Memory B cell (primary cell): Measurements from ENCODE around the gene CCL8.

ENCODE experiments used
- ATAC-seq: fragments of 150-1000 bp; cut with Tn5 transposase; 2 replicates; pipeline ENCODE4 v1.10.0; 2021; ENCODE audit warnings: low read depth, mild to moderate bottlenecking, moderate library complexity
- DNase-seq, 2 donors: peaks; one replicate each; pipeline ENCODE4 v3.0.0; 2022; ENCODE audit warnings: low spot score in 2 of 2
- H3K27ac Mint-ChIP-seq: one replicate; pipeline ENCODE4 v1.8.0; 2022; ENCODE audit warnings: mild to moderate bottlenecking, moderate library complexity, mixed read lengths
- H3K27me3 Mint-ChIP-seq: one replicate; pipeline ENCODE4 v1.8.0; 2022; ENCODE audit warnings: mixed read lengths
- H3K36me3 Mint-ChIP-seq: one replicate; pipeline ENCODE4 v1.8.0; 2022; ENCODE audit warnings: mild to moderate bottlenecking, mixed read lengths
- H3K4me1 Mint-ChIP-seq: one replicate; pipeline ENCODE4 v1.8.0; 2022; ENCODE audit warnings: mixed read lengths
- H3K4me3 Mint-ChIP-seq: one replicate; pipeline ENCODE4 v1.8.0; 2022; ENCODE audit warnings: mild to moderate bottlenecking, moderate library complexity, mixed read lengths
- H3K9me3 Mint-ChIP-seq: one replicate; pipeline ENCODE4 v1.8.0; 2022; ENCODE audit warnings: mixed read lengths

CCL8 gene

GRCh38 chr17:34366529-34367107 lies 47.4 kb downstream of the CCL8 start:
- H3K9me3 Mint-ChIP-seq = no peaks in the 10 kb centered on the region
- peaks cover 19% of the 10 kb centered on the region for H3K4me1 Mint-ChIP-seq
- no peak overlapping the region for H3K4me3 Mint-ChIP-seq
- no peak overlapping the region for H3K27ac Mint-ChIP-seq
- DNase-seq (no peak), ATAC-seq (no peak)
- H3K27me3 Mint-ChIP-seq = peaks cover 13% of the 10 kb centered on the region
- H3K36me3 Mint-ChIP-seq = no peaks in the 10 kb centered on the region

GRCh38 chr17:34367486-34368195 lies 48.4 kb downstream of the CCL8 start:
- no peaks in the 10 kb centered on the region for H3K36me3 Mint-ChIP-seq
- H3K27ac Mint-ChIP-seq = no peak overlapping the region
- no peak overlapping the region for H3K4me3 Mint-ChIP-seq
- ATAC-seq (no peak), DNase-seq (no peak)
- H3K9me3 Mint-ChIP-seq = no peaks in the 10 kb centered on the region
- peaks cover 20% of the 10 kb centered on the region for H3K4me1 Mint-ChIP-seq
- peaks cover 11% of the 10 kb centered on the region for H3K27me3 Mint-ChIP-seq

GRCh38 chr17:34368196-34368945 lies 49.1 kb downstream of the CCL8 start:
- Mint-ChIP-seq H3K36me3 (no peaks in the 10 kb centered on the region), H3K4me1 (peaks cover 22% of the 10 kb centered on the region), H3K27ac (no peak overlapping the region)

DNA sequence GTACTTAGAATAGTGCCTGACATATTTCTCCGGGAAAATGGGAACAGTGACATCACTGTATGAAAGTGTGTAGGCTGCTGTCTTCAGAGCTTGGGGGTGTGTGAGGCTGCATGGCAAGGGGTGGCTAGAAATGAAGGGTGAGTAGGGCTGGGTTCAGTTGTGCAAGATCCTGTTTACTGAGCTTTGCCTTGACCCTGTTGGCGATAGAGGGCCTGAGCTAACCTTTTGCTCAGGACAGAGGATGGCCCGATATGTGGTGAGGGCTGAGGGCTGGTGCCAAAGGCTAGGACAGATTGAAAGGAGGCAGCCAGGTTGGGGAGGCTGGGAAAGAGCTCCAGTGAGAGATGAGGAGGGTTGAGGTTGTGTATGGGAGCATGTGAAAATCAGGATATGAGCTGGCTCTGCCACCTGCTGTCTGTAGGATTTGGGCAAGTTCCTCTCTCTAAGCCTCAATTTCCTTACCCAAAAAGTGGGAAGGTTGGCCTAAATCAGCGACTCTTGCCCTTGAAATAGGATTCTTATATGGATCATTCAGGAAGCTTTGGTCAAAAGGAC lies 49.8 kb downstream of the CCL8 start:
- ATAC-seq = no peak
- peaks cover 22% of the 10 kb centered on the region for H3K4me1 Mint-ChIP-seq

More at GRCh38 chr17:34368196-34368945, 49.1 kb downstream of the CCL8 start:
- no peak overlapping the region for H3K4me3 Mint-ChIP-seq
- ATAC-seq (no peak), DNase-seq (no peak)
- peaks cover 7% of the 10 kb centered on the region for H3K27me3 Mint-ChIP-seq
- no peaks in the 10 kb centered on the region for H3K9me3 Mint-ChIP-seq

GRCh38 chr17:34369571-34369970 lies 50.3 kb downstream of the CCL8 start:
- H3K27me3 Mint-ChIP-seq = peaks cover 3% of the 10 kb centered on the region
- no peaks in the 10 kb centered on the region for H3K36me3 Mint-ChIP-seq
- DNase-seq = no peak
- no peak overlapping the region for H3K27ac Mint-ChIP-seq
- no peak for ATAC-seq
- no peak overlapping the region for H3K4me3 Mint-ChIP-seq
- no peaks in the 10 kb centered on the region for H3K9me3 Mint-ChIP-seq
- peaks cover 19% of the 10 kb centered on the region for H3K4me1 Mint-ChIP-seq

More for the DNA sequence above, 49.8 kb downstream of the CCL8 start:
- H3K9me3 Mint-ChIP-seq = no peaks in the 10 kb centered on the region
- H3K36me3 Mint-ChIP-seq = no peaks in the 10 kb centered on the region
- no peak overlapping the region for H3K4me3 Mint-ChIP-seq
- H3K27me3 Mint-ChIP-seq = peaks cover 5% of the 10 kb centered on the region
- no peak overlapping the region for H3K27ac Mint-ChIP-seq
- no peak for DNase-seq

DNA sequence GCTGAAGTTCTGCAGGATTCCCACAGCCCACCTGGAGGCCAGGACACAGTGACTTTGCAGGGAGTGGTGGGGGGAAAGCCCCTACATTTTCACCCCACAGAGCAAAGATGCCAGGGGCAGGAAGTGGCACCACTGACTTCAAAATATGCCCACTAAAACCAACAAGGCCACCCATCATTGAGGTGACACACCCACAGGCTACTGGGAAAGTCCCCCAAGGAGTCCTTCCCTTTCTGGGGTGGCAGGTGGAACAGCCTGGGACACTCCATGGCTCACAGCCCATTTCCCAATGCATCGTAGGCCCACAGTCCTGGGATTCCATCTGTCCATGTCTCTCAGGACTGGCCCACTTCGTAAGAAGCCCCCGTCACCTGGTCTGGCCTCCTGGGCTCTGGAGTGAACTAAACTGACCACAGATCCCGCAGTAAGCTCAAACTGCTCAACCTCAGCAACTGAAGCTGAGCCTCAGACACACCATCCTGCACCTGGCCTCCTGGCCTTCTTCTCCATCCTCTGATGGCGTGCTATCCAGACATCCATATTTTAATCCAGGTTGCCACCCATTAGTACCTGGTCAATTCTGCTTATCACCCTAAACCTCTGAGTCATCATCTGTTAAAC lies 51.3 kb downstream of the CCL8 start:
- Mint-ChIP-seq H3K27ac (no peak overlapping the region), H3K9me3 (no peaks in the 10 kb centered on the region), H3K36me3 (no peaks in the 10 kb centered on the region), H3K4me3 (no peak overlapping the region), H3K4me1 (peaks cover 12% of the 10 kb centered on the region), H3K27me3 (peaks cover 5% of the 10 kb centered on the region)
- ATAC-seq (no peak), DNase-seq (no peak)

GRCh38 chr17:34370997-34371395 lies 51.8 kb downstream of the CCL8 start:
- no peak for ATAC-seq
- H3K9me3 Mint-ChIP-seq = no peaks in the 10 kb centered on the region
- H3K4me1 Mint-ChIP-seq = peaks cover 10% of the 10 kb centered on the region
- DNase-seq = no peak
- H3K36me3 Mint-ChIP-seq = no peaks in the 10 kb centered on the region
- no peak overlapping the region for H3K4me3 Mint-ChIP-seq
- peaks cover 3% of the 10 kb centered on the region for H3K27me3 Mint-ChIP-seq
- no peak overlapping the region for H3K27ac Mint-ChIP-seq
